HEK293T (cell line): ENCODE results near the gene TRIM69.

Source experiments
- CTCF ChIA-PET: fragments of 350-600 bp; formaldehyde crosslinking; extraction: SDS; loops from one replicate; lab custom pipeline; 2021; ENCODE audit warnings: antibody characterized with exemption, inconsistent platforms; lab: Yijun Ruan, JAX
- POLR2A ChIA-PET: fragments of 350-600 bp; formaldehyde crosslinking; extraction: SDS; loops from one replicate; lab custom pipeline; 2020; ENCODE audit warnings: antibody characterized with exemption, inconsistent platforms; lab: Yijun Ruan, JAX
- DNase-seq: peaks from one replicate; pipeline ENCODE4 v3.0.0; 2012; ENCODE audit warnings: mixed read lengths; ENCODE audit errors: extremely low spot score
- ARNT ChIP-seq: fragments of 450-650 bp; IDR thresholded peaks from 2 replicates; pipeline ENCODE4 v1.6.1; 2017; ENCODE audit warnings: mild to moderate bottlenecking
- BHLHE40 ChIP-seq: fragments of 450-650 bp; IDR thresholded peaks from 2 replicates; pipeline ENCODE4 v1.6.1; 2016; ENCODE audit warnings: mild to moderate bottlenecking, moderate library complexity, borderline replicate concordance
- CTBP1 ChIP-seq: fragments of 450-650 bp; IDR thresholded peaks from 2 replicates; pipeline ENCODE4 v1.6.1; 2016; ENCODE audit warnings: borderline replicate concordance
- ELF4 ChIP-seq: fragments of 450-650 bp; IDR thresholded peaks from 2 replicates; pipeline ENCODE4 v1.6.1; 2017; ENCODE audit warnings: antibody characterized with exemption
- FOXA1 ChIP-seq: fragments of 450-650 bp; IDR thresholded peaks from 2 replicates; pipeline ENCODE4 v1.6.1; 2016; ENCODE audit warnings: mild to moderate bottlenecking
- FOXK2 ChIP-seq: fragments of 450-650 bp; IDR thresholded peaks from 2 replicates; pipeline ENCODE4 v1.6.1; 2016; ENCODE audit warnings: mild to moderate bottlenecking
- FOXM1 ChIP-seq: fragments of 450-650 bp; IDR thresholded peaks from 2 replicates; pipeline ENCODE4 v1.6.1; 2017; ENCODE audit warnings: mild to moderate bottlenecking, borderline replicate concordance
- HDGF ChIP-seq: fragments of 450-650 bp; IDR thresholded peaks from 2 replicates; pipeline ENCODE4 v1.6.1; 2017; ENCODE audit warnings: antibody characterized with exemption, borderline replicate concordance
- L3MBTL2 ChIP-seq: fragments of 450-650 bp; conservative IDR thresholded peaks from 2 replicates; pipeline ENCODE4 v1.6.1; 2016; ENCODE audit warnings: mild to moderate bottlenecking
- LEF1 ChIP-seq: fragments of 450-650 bp; IDR thresholded peaks from 2 replicates; pipeline ENCODE4 v1.6.1; 2017; ENCODE audit warnings: mild to moderate bottlenecking, borderline replicate concordance
- NFRKB ChIP-seq: fragments of 450-650 bp; IDR thresholded peaks from 2 replicates; pipeline ENCODE4 v1.6.1; 2016; ENCODE audit warnings: mild to moderate bottlenecking, moderate library complexity
- SP1 ChIP-seq: fragments of 450-650 bp; IDR thresholded peaks from 2 replicates; pipeline ENCODE4 v1.6.1; 2017
- SUZ12 ChIP-seq: fragments of 450-650 bp; IDR thresholded peaks from 2 replicates; pipeline ENCODE4 v1.6.1; 2016; ENCODE audit warnings: mild to moderate bottlenecking
- TARDBP ChIP-seq: fragments of 450-650 bp; IDR thresholded peaks from 2 replicates; pipeline ENCODE4 v1.6.1; 2016
- ZNF384 ChIP-seq: fragments of 450-650 bp; IDR thresholded peaks from 2 replicates; pipeline ENCODE4 v1.6.1; 2016
- TF ChIP-seq, protein P1 (sequence below): fragments of 450-650 bp; IDR thresholded peaks from 2 replicates; pipeline ENCODE4 v1.6.1; 2016

TRIM69 gene

DNA sequence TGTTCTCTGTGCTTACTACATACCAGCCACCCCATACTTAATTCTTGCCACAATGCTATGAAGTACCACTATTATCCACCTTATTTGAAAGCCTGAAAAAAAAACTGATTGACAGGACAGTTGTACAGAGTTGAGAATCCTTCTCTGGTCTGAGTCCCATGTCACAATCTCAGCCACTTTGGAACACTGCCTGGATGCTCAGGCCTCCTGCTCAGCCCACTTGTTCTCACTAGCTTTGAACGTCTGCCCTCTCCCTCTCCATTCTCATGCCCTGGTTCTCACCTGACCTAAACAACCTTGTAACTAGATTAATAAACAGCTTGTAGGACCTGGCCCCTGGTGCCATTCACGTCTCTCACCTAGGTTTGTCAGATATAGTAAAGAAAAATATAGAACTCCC lies 53.9 kb downstream of the TRIM69 start:
- POLR2A ChIA-PET = interaction anchor here (0.8 kb wide), 1 partner anchor 80 kb away, joined by 3 read pairs; the partner anchor contains the start of gene PATL2

DNA sequence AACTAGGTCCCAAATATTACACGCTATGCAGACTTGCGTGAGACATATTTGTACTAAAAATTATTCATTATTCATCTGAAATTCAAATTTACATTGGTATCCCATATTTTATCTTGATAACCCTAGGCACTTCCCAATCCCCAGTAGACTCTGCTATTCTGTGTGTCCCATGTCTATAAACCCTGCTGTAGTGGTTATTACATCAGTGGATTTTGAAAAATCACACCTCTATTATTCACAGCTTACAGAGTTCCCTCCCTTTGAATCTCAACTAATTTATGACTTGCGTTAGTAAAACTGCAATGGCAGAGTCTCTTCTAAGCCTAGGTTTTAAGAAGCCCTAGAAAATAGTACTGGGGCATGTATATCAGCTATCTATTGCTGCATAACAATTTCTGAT lies 54.3 kb downstream of the TRIM69 start:
- DNase-seq = no peak
- CTCF ChIA-PET = no interaction called here
- TF ChIP-seq ZNF384 = no peak
- TF ChIP-seq ARNT = no peak
- no peak for TF ChIP-seq FOXA1
- TF ChIP-seq TARDBP = no peak
- TF ChIP-seq FOXM1 = no peak
- TF ChIP-seq, protein P1, sequence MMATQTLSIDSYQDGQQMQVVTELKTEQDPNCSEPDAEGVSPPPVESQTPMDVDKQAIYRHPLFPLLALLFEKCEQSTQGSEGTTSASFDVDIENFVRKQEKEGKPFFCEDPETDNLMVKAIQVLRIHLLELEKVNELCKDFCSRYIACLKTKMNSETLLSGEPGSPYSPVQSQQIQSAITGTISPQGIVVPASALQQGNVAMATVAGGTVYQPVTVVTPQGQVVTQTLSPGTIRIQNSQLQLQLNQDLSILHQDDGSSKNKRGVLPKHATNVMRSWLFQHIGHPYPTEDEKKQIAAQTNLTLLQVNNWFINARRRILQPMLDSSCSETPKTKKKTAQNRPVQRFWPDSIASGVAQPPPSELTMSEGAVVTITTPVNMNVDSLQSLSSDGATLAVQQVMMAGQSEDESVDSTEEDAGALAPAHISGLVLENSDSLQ = no peak
- no peak for TF ChIP-seq FOXK2
- TF ChIP-seq HDGF = no peak
- no peak for TF ChIP-seq SUZ12
- TF ChIP-seq NFRKB = no peak
- no peak for TF ChIP-seq CTBP1
- no peak for TF ChIP-seq SP1
- TF ChIP-seq L3MBTL2 = no peak
- TF ChIP-seq ELF4 = no peak
- TF ChIP-seq BHLHE40 = no peak
- POLR2A ChIA-PET = interaction anchor here (0.8 kb wide), 1 partner anchor 80 kb away, joined by 3 read pairs; the partner anchor contains the start of gene PATL2

More for the DNA sequence above, 53.9 kb downstream of the TRIM69 start:
- DNase-seq = no peak
- TF ChIP-seq NFRKB = no peak
- TF ChIP-seq BHLHE40 = no peak
- no peak for TF ChIP-seq FOXM1
- no peak for TF ChIP-seq ELF4
- no peak for TF ChIP-seq LEF1
- no peak for TF ChIP-seq HDGF
- TF ChIP-seq TARDBP = no peak
- no peak for TF ChIP-seq ARNT
- no peak for TF ChIP-seq SP1
- no peak for TF ChIP-seq FOXA1
- TF ChIP-seq ZNF384 = no peak
- no peak for TF ChIP-seq SUZ12
- TF ChIP-seq FOXK2 = no peak
- TF ChIP-seq CTBP1 = no peak
- TF ChIP-seq, protein P1 = no peak
- TF ChIP-seq L3MBTL2 = no peak
- CTCF ChIA-PET = no interaction called here

DNA sequence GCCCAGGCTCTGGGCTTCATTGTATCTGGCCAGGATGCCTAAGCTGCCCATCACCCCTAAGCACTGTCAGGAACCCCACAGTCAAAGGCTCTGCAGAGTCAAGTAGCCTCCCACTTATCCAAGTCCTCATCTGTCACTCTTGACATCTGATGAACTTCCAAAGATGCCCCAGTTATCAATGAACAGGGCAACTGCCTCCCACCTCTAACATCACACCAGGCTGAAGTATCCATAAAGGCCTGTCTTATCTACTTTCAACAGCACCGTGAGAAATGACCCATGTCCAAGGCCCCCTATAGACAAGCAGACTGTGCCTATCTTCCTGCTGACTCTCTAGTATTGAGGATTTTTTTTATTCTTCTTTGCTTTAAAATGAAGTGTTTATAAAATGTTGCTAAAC lies 56.4 kb downstream of the TRIM69 start:
- POLR2A ChIA-PET = no interaction called here
- DNase-seq = no peak
- no peak for TF ChIP-seq L3MBTL2
- no peak for TF ChIP-seq ARNT
- TF ChIP-seq FOXA1 = no peak
- no peak for TF ChIP-seq LEF1
- no peak for TF ChIP-seq FOXM1
- no peak for TF ChIP-seq NFRKB
- TF ChIP-seq SUZ12 = no peak
- no peak for TF ChIP-seq SP1
- TF ChIP-seq FOXK2 = no peak
- TF ChIP-seq ZNF384 = no peak
- TF ChIP-seq CTBP1 = no peak
- no peak for TF ChIP-seq BHLHE40
- TF ChIP-seq HDGF = no peak
- no peak for TF ChIP-seq TARDBP
- TF ChIP-seq, protein P1 = no peak
- no peak for TF ChIP-seq ELF4
- CTCF ChIA-PET = no interaction called here

DNA sequence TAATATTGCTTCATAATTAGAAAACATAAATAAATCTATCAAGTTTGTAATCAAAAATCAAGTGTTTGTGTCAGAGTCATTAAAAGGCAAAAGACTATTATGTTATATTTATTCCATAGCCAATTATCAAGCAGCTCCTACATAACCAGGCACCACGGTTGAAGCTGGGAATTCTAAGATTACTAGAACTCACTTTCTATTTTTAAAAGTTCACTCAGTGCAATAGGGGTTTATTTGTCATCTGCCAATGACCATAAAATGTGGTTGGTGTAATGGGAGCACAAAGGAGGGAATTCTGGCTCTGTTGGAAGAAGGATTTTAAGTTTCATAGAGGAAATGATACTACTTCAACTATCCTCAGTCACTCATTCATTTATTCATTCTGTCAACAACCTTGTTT lies 57.7 kb downstream of the TRIM69 start:
- POLR2A ChIA-PET = no interaction called here
- CTCF ChIA-PET = no interaction called here

DNA sequence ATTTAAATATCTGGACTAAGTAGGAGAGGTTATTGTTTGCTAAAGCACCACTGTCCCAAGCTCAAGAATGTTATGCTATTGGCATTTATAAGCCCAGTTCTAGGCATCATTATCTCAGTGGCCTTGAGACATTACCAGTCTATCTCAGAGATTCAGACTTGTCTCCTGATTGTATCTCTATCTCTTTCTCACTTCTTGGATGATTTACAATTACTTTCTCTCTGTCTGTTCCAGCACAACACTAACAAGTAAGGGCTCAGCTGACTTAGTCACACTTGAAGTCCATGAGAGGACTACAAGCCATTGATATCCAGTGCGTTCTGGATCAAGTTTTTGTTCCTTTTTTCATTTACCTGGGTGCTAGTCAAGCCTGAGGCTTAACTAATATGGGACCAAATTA lies 60.2 kb downstream of the TRIM69 start:
- no peak for DNase-seq
- CTCF ChIA-PET = no interaction called here
- TF ChIP-seq BHLHE40 = no peak
- POLR2A ChIA-PET = no interaction called here

More for the DNA sequence above, 57.7 kb downstream of the TRIM69 start:
- TF ChIP-seq FOXM1 (no peak), FOXA1 (no peak), LEF1 (no peak), NFRKB (no peak), CTBP1 (no peak), SUZ12 (no peak), L3MBTL2 (no peak), SP1 (no peak), TARDBP (no peak), ARNT (no peak), ZNF384 (no peak)
- no peak for DNase-seq

DNA sequence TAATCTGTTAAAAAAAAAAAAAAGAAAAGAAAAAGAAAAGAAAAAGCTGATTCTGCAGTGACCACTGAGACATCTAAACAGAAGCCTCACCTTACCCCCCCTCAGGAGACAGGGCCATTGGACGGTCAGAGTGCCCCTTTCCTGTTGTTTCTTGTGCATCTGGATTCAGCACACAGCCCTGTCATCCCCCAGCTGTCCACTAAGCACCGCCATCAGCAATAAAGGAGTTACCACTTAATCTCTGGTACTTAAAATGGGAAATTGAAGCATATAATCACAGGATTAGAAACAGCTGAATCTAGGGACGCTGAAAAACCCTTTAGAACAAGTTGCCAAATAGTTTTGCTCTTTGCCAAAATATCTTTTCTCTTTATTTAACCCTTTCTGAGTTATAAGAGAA lies 62.5 kb downstream of the TRIM69 start:
- peak; percentile 8 for DNase-seq
- TF ChIP-seq CTBP1 (no peak), HDGF (no peak), SUZ12 (no peak), NFRKB (no peak), FOXA1 (no peak), FOXM1 (no peak), SP1 (no peak), BHLHE40 (no peak), ARNT (no peak)
- CTCF ChIA-PET = no interaction called here
- POLR2A ChIA-PET = no interaction called here
